K562 (cell line): ENCODE measurements around the gene RABGAP1L. TPM values are rescaled to one million over a fixed set of nuclear protein-coding genes. Genes with fewer than 3 reads are reported as not detected.

ENCODE experiments used
- ATAC-seq: fragments of 200-7000 bp; cut with Tn5 transposase; 3 replicates; pipeline ENCODE4 v1.9.1; 2020; ENCODE audit warnings: moderate library complexity
- BruUV-seq: library from RNA; stranded (reverse); fragments of 400-500 nt; replicated peaks from 2 replicates; lab custom pipeline; 2021; lab: Mats Ljungman, UMichigan
- CTCF ChIA-PET: fragments of 300-600 bp; formaldehyde crosslinking; extraction: SDS; loops from one replicate; lab custom pipeline; 2021; ENCODE audit warnings: low intra/inter-chr PET ratio; lab: Yijun Ruan, JAX
- POLR2A ChIA-PET: fragments of 300-600, 350-650 bp; sonication (Branson Sonifier 250); formaldehyde crosslinking; extraction: SDS; loops from one replicate; lab custom pipeline; 2021; ENCODE audit warnings: antibody characterized with exemption, inconsistent platforms; lab: Yijun Ruan, JAX
- DNase-seq, 4 experiments: peaks; one replicate each; pipeline versions ENCODE4 v3.0.0 to v3.0.0-alpha.2; 2011 to 2018; ENCODE audit warnings: low spot score in 3 of 4, mixed read lengths in 3 of 4; ENCODE audit errors: extremely low read depth in 1 of 4
- FAIRE-seq: peaks from 2 replicates; lab custom pipeline; 2011; peaks lifted over from hg19 to GRCh38; lab: Jason Lieb, UNC
- H2AFZ ChIP-seq: 2 replicates; pipeline ENCODE4 v1.6.0; 2011; ENCODE audit warnings: low read depth, low read length, control low read depth, inconsistent platforms
- H3K27ac ChIP-seq: fragments of 200-600 bp; 3 replicates; pipeline ENCODE4 v1.8.0; 2011; ENCODE audit warnings: low read depth, mild to moderate bottlenecking, control low read depth, inconsistent platforms, low read length, moderate library complexity, mixed read lengths; ENCODE audit errors: extremely low read depth
- H3K27me3 ChIP-seq, 2 experiments: fragments of 300-600 bp in 1 of 2; 2 replicates in 1 of 2; 3 replicates in 1 of 2; pipeline versions ENCODE4 v1.6.0 to v1.8.0; 2011; ENCODE audit warnings: inconsistent platforms in 2 of 2, low read length in 2 of 2, mild to moderate bottlenecking in 1 of 2, mixed read lengths in 1 of 2, moderate library complexity in 1 of 2; ENCODE audit not compliant: control insufficient read depth in 2 of 2, insufficient read depth in 2 of 2
- H3K36me3 ChIP-seq: fragments of 300-600 bp; 3 replicates; pipeline ENCODE4 v1.8.0; 2011; ENCODE audit warnings: mild to moderate bottlenecking, low read length, inconsistent platforms; ENCODE audit not compliant: control insufficient read depth, insufficient read depth
- H3K4me1 ChIP-seq, 2 experiments: fragments of 200-600 bp in 1 of 2; replicated peaks in 1 of 2; 2 replicates in 1 of 2; 3 replicates in 1 of 2; pipeline versions ENCODE4 v1.5.1 to v1.8.0; 2011; ENCODE audit warnings: inconsistent platforms in 2 of 2, low read length in 2 of 2, mild to moderate bottlenecking in 1 of 2, mixed read lengths in 1 of 2, moderate library complexity in 1 of 2; ENCODE audit not compliant: control insufficient read depth in 2 of 2, insufficient read depth in 2 of 2
- H3K4me2 ChIP-seq: 2 replicates; pipeline ENCODE4 v1.6.1; 2011; ENCODE audit warnings: low read length, control low read depth, inconsistent platforms, mixed read lengths; ENCODE audit not compliant: insufficient read depth
- H3K4me3 ChIP-seq: fragments of 200-600 bp; sonication (generic), shearing (Covaris generic); 2 replicates; pipeline ENCODE4 v1.5.1; 2016; ENCODE audit warnings: control low read depth, inconsistent platforms
- H3K79me2 ChIP-seq: fragments of 200-600 bp; 3 replicates; pipeline ENCODE4 v1.8.0; 2011; ENCODE audit warnings: low read length, inconsistent platforms; ENCODE audit not compliant: control insufficient read depth, insufficient read depth
- H3K9ac ChIP-seq, 2 experiments: 2 replicates each; pipeline versions ENCODE4 v1.6.0 to v1.6.1; 2011; ENCODE audit warnings: low read depth in 2 of 2, low read length in 2 of 2, control low read depth in 1 of 2, inconsistent platforms in 1 of 2, mild to moderate bottlenecking in 1 of 2, mixed read lengths in 1 of 2; ENCODE audit not compliant: insufficient read depth in 1 of 2
- H3K9me1 ChIP-seq: one replicate; pipeline ENCODE4 v1.6.0; 2011; ENCODE audit warnings: inconsistent platforms, mild to moderate bottlenecking, low read length, moderate library complexity; ENCODE audit not compliant: control insufficient read depth, insufficient read depth
- H3K9me3 ChIP-seq: replicated peaks from 2 replicates; pipeline ENCODE4 v1.5.1; 2011; ENCODE audit warnings: low read depth, low read length, inconsistent platforms; ENCODE audit not compliant: control insufficient read depth, insufficient read depth
- H4K20me1 ChIP-seq: replicated peaks from 2 replicates; pipeline ENCODE4 v1.6.1; 2011; ENCODE audit warnings: low read length, inconsistent platforms, mixed read lengths; ENCODE audit not compliant: control insufficient read depth, insufficient read depth
- BDP1 ChIP-seq: IDR thresholded peaks from 3 replicates; pipeline ENCODE4 v1.6.1; 2011; ENCODE audit not compliant: insufficient read length, insufficient read depth
- BMI1 ChIP-seq: fragments of 150-350 bp; IDR thresholded peaks from 2 replicates; pipeline ENCODE4 v1.6.1; 2014; ENCODE audit warnings: low read length
- CHD4 ChIP-seq: fragments of 200-600 bp; sonication (generic); IDR thresholded peaks from 3 replicates; pipeline ENCODE4 v1.6.1; 2012; ENCODE audit warnings: low read depth, mild to moderate bottlenecking, mixed read lengths, low read length, inconsistent platforms; ENCODE audit not compliant: insufficient read depth, insufficient replicate concordance, poor library complexity, severe bottlenecking
- CSDE1 ChIP-seq, 2 experiments: fragments of 450-650 bp; IDR thresholded peaks; 2 replicates each; pipeline ENCODE4 v1.6.1; 2016; ENCODE audit warnings: mild to moderate bottlenecking in 1 of 2
- DACH1 ChIP-seq: fragments of 450-650 bp; IDR thresholded peaks from 2 replicates; pipeline ENCODE4 v1.6.1; 2018; ENCODE audit not compliant: partially characterized antibody
- DNMT1 ChIP-seq: fragments of 450-650 bp; IDR thresholded peaks from 2 replicates; pipeline ENCODE4 v1.6.1; 2016; ENCODE audit warnings: antibody characterized with exemption, mild to moderate bottlenecking
- FOXJ2 ChIP-seq: fragments of 200-800 bp; sonication (Bioruptor generic); IDR thresholded peaks from 2 replicates; pipeline ENCODE4 v1.6.1; 2016; ENCODE audit warnings: missing genetic modification characterization, missing compliant biosample characterization
- KDM2B ChIP-seq: fragments of 250-450 bp; sonication (Bioruptor Pico); IDR thresholded peaks from 2 replicates; pipeline ENCODE4 v1.8.0; 2021; ENCODE audit warnings: mild to moderate bottlenecking, moderate library complexity
- NCOR1 ChIP-seq: fragments of 450-650 bp; IDR thresholded peaks from 2 replicates; pipeline ENCODE4 v1.6.1; 2016; ENCODE audit warnings: mild to moderate bottlenecking, moderate library complexity
- RBM25 ChIP-seq: fragments of 200-400 bp; formaldehyde crosslinking; IDR thresholded peaks from 2 replicates; pipeline ENCODE4 v1.6.1; 2018; ENCODE audit warnings: low read length, low read depth, moderate library complexity; ENCODE audit not compliant: severe bottlenecking
- SP2 ChIP-seq: IDR thresholded peaks from 2 replicates; pipeline ENCODE4 v1.6.1; 2011; ENCODE audit warnings: mild to moderate bottlenecking, low read depth, low read length, moderate library complexity; ENCODE audit not compliant: poor library complexity, severe bottlenecking; ENCODE audit errors: extremely low read depth
- SRSF9 ChIP-seq: fragments of 200-400 bp; formaldehyde crosslinking; IDR thresholded peaks from 2 replicates; pipeline ENCODE4 v1.6.1; 2017; ENCODE audit warnings: low read depth, low read length, borderline replicate concordance
- STAG1 ChIP-seq: sonication (generic); formaldehyde crosslinking; IDR thresholded peaks from 2 replicates; pipeline ENCODE4 v1.5.0; 2020; ENCODE audit warnings: missing genetic modification reagents, borderline replicate concordance
- THAP12 ChIP-seq: fragments of 250-450 bp; sonication (Bioruptor Pico); IDR thresholded peaks from 2 replicates; pipeline ENCODE4 v1.9.0; 2021; ENCODE audit warnings: mild to moderate bottlenecking, inconsistent platforms
- ZNF274 ChIP-seq: IDR thresholded peaks from 2 replicates; pipeline ENCODE4 v1.6.1; 2011; ENCODE audit warnings: low read depth, mild to moderate bottlenecking, low read length, moderate library complexity, borderline replicate concordance
- ZNF79 ChIP-seq: fragments of 250-450 bp; sonication (Bioruptor Pico); IDR thresholded peaks from 2 replicates; pipeline ENCODE4 v1.4.0; 2020; ENCODE audit warnings: low read depth, mild to moderate bottlenecking, moderate library complexity
- in situ Hi-C: fragments of 300-500 bp; cut with MboI; formaldehyde crosslinking; loops from 4 replicates; pipeline ENCODE4 v1.15.0; 2018; ENCODE audit warnings: inconsistent platforms, mixed read lengths
- intact Hi-C: fragments of 100-400 bp; cut with micrococcal nuclease; formaldehyde crosslinking; loops from 2 replicates; pipeline ENCODE4 v1.14.2; 2022
- polyA plus RNA-seq, 8 experiments: library from polyadenylated mRNA; depleted of rRNA in 4 of 8; stranded (reverse) in 5 of 8; unstranded in 3 of 8; fragments of >200 nt; fragmentation: Nextera tagmentation in 2 of 8; fragmentation: Illumina TruSeq in 1 of 8; extraction: Ambion mirVana in 2 of 8; extraction: Trizol in 1 of 8; gene quantifications; 2 replicates each; pipeline versions ENCODE4 v1.2.1 to v1.2.3, GENCODE V29; 2011 to 2014; ENCODE audit warnings: inconsistent platforms in 1 of 8, missing spikeins in 1 of 8
- total RNA-seq, 7 experiments: library from RNA; depleted of rRNA in 6 of 7; stranded (reverse); fragments of >200 nt in 6 of 7; fragmentation: Illumina TruSeq in 2 of 7; extraction: Trizol in 2 of 7; gene quantifications; 2 replicates each; pipeline versions ENCODE4 v1.2.1 to v1.2.3, GENCODE V29; 2011 to 2021; ENCODE audit warnings: low replicate concordance in 1 of 7

The RABGAP1L gene
- total and polyA plus RNA-seq, 9 of the 15 experiments (the other 6 are each of a cell fraction or from before 2014, with no cell fraction given) = 16.5 to 44.9 (median 26.7) TPM

GRCh38 chr1:174309490-174309889, 150.2 kb downstream of the RABGAP1L start:
- H3K4me1 ChIP-seq = no peaks in the 10 kb centered on the region
- ChIA-PET CTCF (no interaction called here), POLR2A (no interaction called here)
- DNase-seq = no peak
- in situ Hi-C loops = no loop called here
- intact Hi-C loops = no loop called here
- no peak overlapping the region for H3K4me2 ChIP-seq
- ATAC-seq = no peak
- TF ChIP-seq SP2 (no peak), DNMT1 (no peak), KDM2B (CRISPR knock-in tag) (no peak), STAG1 (CRISPR knock-in tag) (no peak), RBM25 (no peak), NCOR1 (no peak), FOXJ2 (no peak), CHD4 (no peak), ZNF79 (CRISPR knock-in tag) (no peak), DACH1 (no peak), THAP12 (CRISPR knock-in tag) (no peak), ZNF274 (no peak), BMI1 (no peak), CSDE1 (IDR thresholded peaks at IDR 0.05) (no peak), BDP1 (no peak), SRSF9 (no peak)
- no peak overlapping the region for H3K27ac ChIP-seq
- 0 out of 3 replicates have a peak, but pooled peaks cover 2% of the 10 kb centered on the region for H3K36me3 ChIP-seq
- H3K79me2 ChIP-seq = no peaks in the 10 kb centered on the region
- H3K9me1 ChIP-seq = no peaks in the 10 kb centered on the region
- no peaks in the 10 kb centered on the region for H3K9me3 ChIP-seq
- FAIRE-seq = no peak
- no peak overlapping the region for H2AFZ ChIP-seq
- no peak overlapping the region for H3K4me3 ChIP-seq
- no peaks in the 10 kb centered on the region for H3K27me3 ChIP-seq
- no TSS peak for BruUV-seq
- H3K9ac ChIP-seq = no peak overlapping the region
- no peaks in the 10 kb centered on the region for H4K20me1 ChIP-seq
